ENCODE results near the gene PLA2G3. TPM values are rescaled to one million over a fixed set of nuclear protein-coding genes. Genes with fewer than 3 reads are reported as not detected.

Gene PLA2G3
- polyA plus RNA-seq, 1 donor (not counting 4 experiments of a cell fraction or from before 2014, with no cell fraction given), result 0.38 TPM

DNA sequence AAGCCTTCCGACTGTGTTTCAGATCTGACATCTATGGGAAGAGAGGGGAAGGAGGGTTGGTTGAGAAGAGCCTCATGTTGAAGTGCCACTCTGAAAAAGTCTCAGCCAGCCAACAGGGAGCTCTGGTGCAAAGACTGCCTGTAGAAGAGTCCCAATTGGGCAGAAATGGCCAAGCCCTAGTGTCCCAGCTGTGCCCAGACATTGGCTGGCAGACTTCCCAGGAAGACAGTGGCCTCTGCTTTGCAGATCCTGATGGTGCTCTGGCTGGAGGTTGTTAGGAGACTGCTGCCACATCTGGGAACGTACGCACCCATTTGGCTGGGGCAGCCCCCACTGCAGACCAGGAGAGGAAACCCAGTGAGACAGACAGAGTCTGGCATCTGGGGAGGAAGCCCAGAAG lies 3.2 kb upstream of the PLA2G3 start:
- FAIRE-seq (no peak), DNase-seq (ENCODE audit: low read depth, low spot score) (no peak)
- H4K20me1 ChIP-seq (ENCODE audit: control insufficient read depth, extremely low read depth, insufficient read depth, low read length), result no peaks in the 10 kb centered on the region
- no peak overlapping the region for H3K4me3 ChIP-seq (ENCODE audit: control insufficient read depth in 2 of 3, extremely low read depth in 1 of 3, insufficient read depth in 2 of 3, low read depth in 1 of 3, low read length in 3 of 3)
- no peaks in the 10 kb centered on the region for H3K79me2 ChIP-seq (ENCODE audit: control insufficient read depth, insufficient read depth, low read length)
- no peaks in the 10 kb centered on the region for H3K36me3 ChIP-seq (ENCODE audit: control insufficient read depth in 2 of 2, extremely low read depth in 1 of 2, insufficient read depth in 2 of 2, low read length in 2 of 2)
- H3K27me3 ChIP-seq (ENCODE audit: control insufficient read depth, extremely low read depth, insufficient read depth, low read length), result peaks cover 4% of the 10 kb centered on the region
- peaks cover 21% of the 10 kb centered on the region for H3K4me1 ChIP-seq (ENCODE audit: control insufficient read depth, extremely low read depth, insufficient read depth, low read length)
- dilution Hi-C loops (cut with MboI; ENCODE audit: extremely low pct_ligation_motif_present, low sequenced_read_pairs), result no loop called here
- TF ChIP-seq EZH2 (IDR thresholded peaks at IDR 0.05; ENCODE audit: low read length) (no peak), CTCF (optimal IDR thresholded peaks at IDR 0.05 in 1 of 3, IDR thresholded peaks at IDR 0.05 in 1 of 3, conservative IDR thresholded peaks at IDR 0.05 in 1 of 3; ENCODE audit: extremely low read depth in 1 of 3, insufficient read depth in 2 of 3, low read length in 3 of 3) (no peak)
- H3K9me1 ChIP-seq (ENCODE audit: control insufficient read depth, extremely low read depth, insufficient read depth, low read length), result no peaks in the 10 kb centered on the region
- no peak overlapping the region for H3K9ac ChIP-seq (ENCODE audit: control insufficient read depth, extremely low read depth, insufficient read depth, low read length)
- H3K4me2 ChIP-seq (ENCODE audit: control insufficient read depth, extremely low read depth, insufficient read depth, low read depth, low read length), result no peak overlapping the region
- no peaks in the 10 kb centered on the region for H3K9me3 ChIP-seq (ENCODE audit: control insufficient read depth, low read depth, low read length)
- H2AFZ ChIP-seq (ENCODE audit: control insufficient read depth, low read length), result no peak overlapping the region
- no peak overlapping the region for H3K27ac ChIP-seq (ENCODE audit: control insufficient read depth, insufficient read depth, low read length)

DNA sequence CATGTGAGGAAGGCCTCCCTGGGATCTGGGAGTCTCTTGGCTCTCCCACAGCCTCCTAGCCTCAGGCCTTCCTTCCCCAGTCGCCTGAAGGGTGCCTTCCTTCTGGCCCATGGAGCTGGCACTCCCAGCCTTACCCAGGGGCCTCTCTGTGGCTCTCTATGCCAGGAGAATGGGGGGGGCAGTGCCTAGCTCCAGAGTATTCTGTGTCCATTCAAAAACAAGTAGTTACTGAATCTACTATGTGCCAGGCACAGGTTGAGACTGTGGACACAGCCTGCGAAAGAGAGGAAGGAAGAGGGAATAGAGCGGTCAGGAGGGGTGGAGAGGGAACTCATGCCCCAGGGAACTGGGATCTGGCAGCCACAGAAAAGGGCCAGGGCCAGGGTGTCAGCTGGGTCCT lies 2.7 kb upstream of the PLA2G3 start:
- peaks cover 21% of the 10 kb centered on the region for H3K4me1 ChIP-seq (ENCODE audit: control insufficient read depth, extremely low read depth, insufficient read depth, low read length)
- H3K4me2 ChIP-seq (ENCODE audit: control insufficient read depth, extremely low read depth, insufficient read depth, low read depth, low read length), result no peak overlapping the region
- no peaks in the 10 kb centered on the region for H4K20me1 ChIP-seq (ENCODE audit: control insufficient read depth, extremely low read depth, insufficient read depth, low read length)
- H3K27ac ChIP-seq (ENCODE audit: control insufficient read depth, insufficient read depth, low read length), result no peak overlapping the region
- no peak for FAIRE-seq
- no peaks in the 10 kb centered on the region for H3K36me3 ChIP-seq (ENCODE audit: control insufficient read depth in 2 of 2, extremely low read depth in 1 of 2, insufficient read depth in 2 of 2, low read length in 2 of 2)
- no peak overlapping the region for H3K9ac ChIP-seq (ENCODE audit: control insufficient read depth, extremely low read depth, insufficient read depth, low read length)
- H3K27me3 ChIP-seq (ENCODE audit: control insufficient read depth, extremely low read depth, insufficient read depth, low read length), result peaks cover 4% of the 10 kb centered on the region
- H3K9me1 ChIP-seq (ENCODE audit: control insufficient read depth, extremely low read depth, insufficient read depth, low read length), result no peaks in the 10 kb centered on the region
- TF ChIP-seq CTCF (optimal IDR thresholded peaks at IDR 0.05 in 1 of 3, IDR thresholded peaks at IDR 0.05 in 1 of 3, conservative IDR thresholded peaks at IDR 0.05 in 1 of 3; ENCODE audit: extremely low read depth in 1 of 3, insufficient read depth in 2 of 3, low read length in 3 of 3), result no peak
- TF ChIP-seq EZH2 (IDR thresholded peaks at IDR 0.05; ENCODE audit: low read length), result no peak
- H3K4me3 ChIP-seq (ENCODE audit: control insufficient read depth in 2 of 3, extremely low read depth in 1 of 3, insufficient read depth in 2 of 3, low read depth in 1 of 3, low read length in 3 of 3), result no peak overlapping the region
- no peaks in the 10 kb centered on the region for H3K79me2 ChIP-seq (ENCODE audit: control insufficient read depth, insufficient read depth, low read length)
- dilution Hi-C loops (cut with MboI; ENCODE audit: extremely low pct_ligation_motif_present, low sequenced_read_pairs), result no loop called here
- no peak for DNase-seq (ENCODE audit: low read depth, low spot score)
- no peaks in the 10 kb centered on the region for H3K9me3 ChIP-seq (ENCODE audit: control insufficient read depth, low read depth, low read length)
- H2AFZ ChIP-seq (ENCODE audit: control insufficient read depth, low read length), result no peak overlapping the region
